PC-9 (cell line): ENCODE results near the gene ARL17A. TPM values are rescaled to one million over a fixed set of nuclear protein-coding genes. Genes with fewer than 3 reads are reported as not detected.
"Not testable (repeated sequence)": the region's sequence is repeated elsewhere in the genome, so short reads cannot be mapped to it uniquely, and the experiment has no call there.

Experiments used
- BruUV-seq: library from RNA; stranded (reverse); fragments of 400-500 nt; replicated peaks from 2 replicates; lab custom pipeline; 2021; lab: Mats Ljungman, UMichigan
- CTCF ChIA-PET: fragments of 300-600 bp; sonication (Branson Sonifier 250); formaldehyde crosslinking; loops from one replicate; lab custom pipeline; 2022; ENCODE audit warnings: antibody characterized with exemption; lab: Charles Lee
- POLR2A ChIA-PET: fragments of 300-600 bp; sonication (Branson Sonifier 250); formaldehyde crosslinking; loops from one replicate; lab custom pipeline; 2022; ENCODE audit warnings: antibody characterized with exemption; ENCODE audit not compliant: unreplicated experiment; lab: Charles Lee
- DNase-seq, 2 experiments: peaks; one replicate each; pipeline versions ENCODE4 v3.0.0 to v3.0.0-alpha.2; 2015 to 2022; ENCODE audit warnings: mixed read lengths in 1 of 2
- H2AFZ ChIP-seq: fragments of 200-600 bp; sonication (generic); 2 replicates; pipeline ENCODE4 v1.8.1; 2017; ENCODE audit warnings: antibody characterized with exemption
- H3F3A ChIP-seq: fragments of 200-600 bp; sonication (generic); 2 replicates; pipeline ENCODE4 v1.8.1; 2017; ENCODE audit warnings: antibody characterized with exemption, mild to moderate bottlenecking, low read depth; ENCODE audit not compliant: insufficient read depth
- H3K27ac ChIP-seq: fragments of 200-600 bp; sonication (generic); 2 replicates; pipeline ENCODE4 v1.6.1; 2016; ENCODE audit warnings: mixed run types
- H3K27me3 ChIP-seq: fragments of 200-600 bp; sonication (generic); 2 replicates; pipeline ENCODE4 v1.6.1; 2016; ENCODE audit warnings: low read depth, mixed run types; ENCODE audit not compliant: insufficient read depth
- H3K36me3 ChIP-seq: fragments of 200-600 bp; sonication (generic); 2 replicates; pipeline ENCODE4 v1.6.1; 2016; ENCODE audit warnings: low read depth, mixed run types
- H3K4me1 ChIP-seq: fragments of 200-600 bp; sonication (generic); replicated peaks from 2 replicates; pipeline ENCODE4 v1.6.1; 2016; ENCODE audit warnings: mixed run types; ENCODE audit not compliant: insufficient read depth
- H3K4me2 ChIP-seq: fragments of 200-600 bp; sonication (generic); 2 replicates; pipeline ENCODE4 v1.6.1; 2017; ENCODE audit warnings: mixed run types
- H3K4me3 ChIP-seq: fragments of 200-600 bp; sonication (generic); 2 replicates; pipeline ENCODE4 v1.6.1; 2016; ENCODE audit warnings: mixed run types
- H3K79me2 ChIP-seq: fragments of 200-600 bp; sonication (generic); 2 replicates; pipeline ENCODE4 v1.6.1; 2017; ENCODE audit warnings: low read depth, mixed run types
- H3K9me2 ChIP-seq: fragments of 200-600 bp; sonication (generic); 2 replicates; pipeline ENCODE4 v1.8.1; 2017; ENCODE audit warnings: mild to moderate bottlenecking; ENCODE audit not compliant: insufficient read depth
- H3K9me3 ChIP-seq: fragments of 200-600 bp; sonication (generic); 2 replicates; pipeline ENCODE4 v1.8.1; 2016; ENCODE audit warnings: low read depth; ENCODE audit not compliant: insufficient read depth
- H4K20me1 ChIP-seq: fragments of 200-600 bp; sonication (generic); 2 replicates; pipeline ENCODE4 v1.8.1; 2017; ENCODE audit not compliant: insufficient read depth
- intact Hi-C: fragments of 100-400 bp; cut with micrococcal nuclease; formaldehyde crosslinking; loops from one replicate; pipeline ENCODE4 v1.10.0; 2022; ENCODE audit not compliant: unreplicated experiment
- total RNA-seq: library from RNA; stranded (reverse); gene quantifications from 2 replicates; pipeline ENCODE4 v1.2.3, GENCODE V29; 2021

Gene ARL17A
- total RNA-seq, 1 experiment from 2014 or later: 41.9 TPM

DNA sequence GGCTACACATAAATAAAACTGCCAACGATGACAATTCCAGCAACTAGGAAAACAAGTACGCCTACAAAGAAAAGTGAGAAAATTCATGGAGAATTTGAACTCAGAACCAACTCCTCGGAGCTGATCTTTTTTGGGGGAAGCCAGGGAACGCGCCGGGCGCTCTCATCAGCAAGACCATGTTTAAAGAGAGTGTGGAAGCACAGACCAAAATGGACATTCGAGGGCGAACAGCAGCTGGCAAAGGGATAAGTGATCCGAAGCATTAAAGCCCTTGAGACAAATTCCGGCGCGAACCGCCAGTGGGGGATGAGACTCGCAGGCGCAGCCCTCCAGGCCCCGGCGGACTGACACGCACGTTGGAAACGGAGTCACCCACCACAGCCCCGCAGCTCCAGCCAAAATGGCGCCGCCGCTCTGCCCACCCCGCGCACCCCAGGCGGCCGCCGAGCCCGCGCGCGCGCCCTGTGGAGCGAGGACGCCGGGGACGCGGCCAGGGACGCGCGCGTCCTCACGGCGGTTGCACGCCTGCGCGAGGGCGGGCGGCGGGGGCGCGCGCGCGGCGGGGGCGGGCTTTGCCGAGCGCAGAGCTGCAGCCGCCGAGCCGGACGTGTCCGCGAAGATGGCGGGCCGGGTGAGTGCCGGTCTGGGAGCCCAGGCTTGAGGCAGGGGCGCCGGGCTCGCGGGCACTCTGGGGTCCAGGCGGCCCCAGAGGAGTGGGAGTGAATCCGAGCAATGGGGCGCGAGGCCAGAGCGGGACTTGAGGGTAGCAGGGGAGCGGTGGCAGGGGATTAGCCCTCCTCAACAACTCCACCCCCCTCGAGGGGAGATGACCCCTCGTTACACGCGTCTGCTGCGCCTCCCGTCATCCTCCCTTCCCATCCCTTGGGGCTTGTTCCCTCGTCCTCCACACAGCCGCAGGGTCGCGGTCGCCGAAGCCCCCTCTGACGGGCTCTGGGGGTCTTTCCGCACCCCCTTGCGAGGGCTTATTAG lies 11.0 kb upstream of the ARL17A start, which contains the start of gene NSF:
NSF (plus strand) TSS at position 513 of the 990 bp plus-strand sequence; CDS start at position 620, 107 bp downstream.
- POLR2A ChIA-PET, H3K27me3 ChIP-seq: not testable (repeated sequence)
- BruUV-seq: TSS peak; percentile 80

DNA sequence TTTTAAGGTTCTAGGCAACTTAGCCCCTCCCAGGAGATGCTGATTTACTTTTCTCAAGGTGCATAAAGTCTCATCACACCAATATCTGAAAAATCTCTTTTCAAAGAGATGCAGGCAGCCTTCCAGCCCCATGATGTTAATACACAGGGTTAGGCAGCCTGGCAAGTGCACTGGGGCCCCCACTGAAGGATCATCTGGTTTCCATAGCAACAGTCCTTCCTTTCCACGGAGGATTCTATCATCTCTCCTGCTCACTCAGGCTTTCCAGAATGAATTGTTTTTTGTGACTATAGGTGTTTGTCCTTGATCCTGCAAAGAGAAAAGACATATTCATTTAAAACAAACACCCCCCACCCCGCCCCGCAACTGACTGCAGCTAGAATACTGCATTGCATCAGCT lies 6.0 kb upstream of the ARL17A start:
- H3K79me2 ChIP-seq, H3F3A ChIP-seq, DNase-seq, H4K20me1 ChIP-seq, H3K27ac ChIP-seq, H3K4me3 ChIP-seq, H3K27me3 ChIP-seq, H3K4me1 ChIP-seq, H3K9me3 ChIP-seq, H3K9me2 ChIP-seq, H3K4me2 ChIP-seq, H2AFZ ChIP-seq, intact Hi-C loops, BruUV-seq, H3K36me3 ChIP-seq, POLR2A ChIA-PET: not testable (repeated sequence)
- CTCF ChIA-PET: interaction anchor here (0.6 kb wide), 1 partner anchor 423 kb away, joined by 3 read pairs; no protein-coding TSS in a partner anchor

More for the DNA sequence above, 11.0 kb upstream of the ARL17A start, which contains the start of gene NSF:
- H4K20me1 ChIP-seq, H3K4me2 ChIP-seq, H3K27ac ChIP-seq, H3F3A ChIP-seq, H3K36me3 ChIP-seq, intact Hi-C loops, H2AFZ ChIP-seq, H3K4me1 ChIP-seq, DNase-seq, H3K4me3 ChIP-seq, H3K9me2 ChIP-seq, CTCF ChIA-PET, H3K9me3 ChIP-seq, H3K79me2 ChIP-seq: not testable (repeated sequence)

DNA sequence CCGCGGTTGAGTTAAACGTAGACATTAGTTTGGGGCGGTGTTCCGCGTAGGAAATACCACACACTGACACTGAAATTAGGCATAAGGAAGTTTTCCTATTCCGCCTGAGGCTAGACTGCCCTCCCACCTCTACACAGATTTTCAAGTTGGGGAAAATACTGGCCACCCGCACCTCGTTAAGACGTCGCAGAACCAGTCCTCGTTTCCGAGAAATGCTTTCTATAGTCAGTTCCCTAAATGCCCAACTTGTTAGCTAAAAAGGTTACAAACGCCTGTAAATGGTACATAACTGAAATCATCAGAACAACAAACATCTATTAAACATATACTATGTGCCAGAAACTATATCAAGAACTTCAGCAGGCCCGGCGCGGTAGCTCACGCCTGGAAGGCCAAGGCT lies 591 bp upstream of the ARL17A start:
- H3K4me1 ChIP-seq, intact Hi-C loops, H3K36me3 ChIP-seq, H4K20me1 ChIP-seq, H3K27me3 ChIP-seq, H3F3A ChIP-seq, DNase-seq, H2AFZ ChIP-seq, H3K79me2 ChIP-seq, POLR2A ChIA-PET, H3K9me2 ChIP-seq, H3K9me3 ChIP-seq, CTCF ChIA-PET: not testable (repeated sequence)
- Histone ChIP-seq H3K27ac (peak overlapping the region; percentile 73), H3K4me3 (peak overlapping the region; percentile 49; the same call in 1 of the 2 replicates), H3K4me2 (peak overlapping the region; percentile 69)
- BruUV-seq: TSS peak; percentile 88

GRCh38 chr17:46571796-46572195 lies 7.7 kb downstream of the ARL17A start:
- H3K4me3 ChIP-seq, intact Hi-C loops, H3K4me2 ChIP-seq, CTCF ChIA-PET, H3F3A ChIP-seq, H2AFZ ChIP-seq, H3K9me2 ChIP-seq, H3K36me3 ChIP-seq, H4K20me1 ChIP-seq, H3K27ac ChIP-seq, H3K79me2 ChIP-seq, POLR2A ChIA-PET, H3K27me3 ChIP-seq, H3K4me1 ChIP-seq, BruUV-seq, H3K9me3 ChIP-seq, DNase-seq: not testable (repeated sequence)

DNA sequence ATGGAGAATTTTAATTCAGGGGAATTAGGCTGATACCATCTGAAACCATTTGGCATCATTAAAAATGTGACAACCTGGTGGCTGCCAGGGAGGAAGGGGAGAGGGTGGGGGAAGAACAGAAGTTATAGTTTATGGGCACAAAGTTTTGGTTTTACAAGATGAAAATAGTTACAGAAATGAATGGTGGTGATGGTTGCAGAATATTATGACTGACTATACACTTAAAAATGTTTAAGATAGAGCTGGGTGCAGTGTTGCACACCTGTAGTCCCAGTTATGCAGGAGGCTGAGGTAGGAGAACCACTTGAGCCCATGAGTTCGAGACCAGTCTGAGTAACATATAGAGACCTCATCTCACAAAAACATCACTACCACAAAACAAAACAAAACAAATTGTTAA lies 12.5 kb downstream of the ARL17A start:
- CTCF ChIA-PET, H3K4me2 ChIP-seq, H3K79me2 ChIP-seq, H3F3A ChIP-seq, H3K27ac ChIP-seq, H3K9me2 ChIP-seq, intact Hi-C loops, BruUV-seq, DNase-seq, H4K20me1 ChIP-seq, H3K27me3 ChIP-seq, H3K4me1 ChIP-seq, H3K4me3 ChIP-seq, H2AFZ ChIP-seq, H3K9me3 ChIP-seq, H3K36me3 ChIP-seq, POLR2A ChIA-PET: not testable (repeated sequence)

GRCh38 chr17:46566284-46566683 lies 13.2 kb downstream of the ARL17A start:
- CTCF ChIA-PET, H3F3A ChIP-seq, H3K4me2 ChIP-seq, H3K4me3 ChIP-seq, H3K9me3 ChIP-seq, DNase-seq, H3K4me1 ChIP-seq, H3K27me3 ChIP-seq, BruUV-seq, H3K79me2 ChIP-seq, H3K36me3 ChIP-seq, POLR2A ChIA-PET, intact Hi-C loops, H3K9me2 ChIP-seq, H3K27ac ChIP-seq, H4K20me1 ChIP-seq, H2AFZ ChIP-seq: not testable (repeated sequence)

DNA sequence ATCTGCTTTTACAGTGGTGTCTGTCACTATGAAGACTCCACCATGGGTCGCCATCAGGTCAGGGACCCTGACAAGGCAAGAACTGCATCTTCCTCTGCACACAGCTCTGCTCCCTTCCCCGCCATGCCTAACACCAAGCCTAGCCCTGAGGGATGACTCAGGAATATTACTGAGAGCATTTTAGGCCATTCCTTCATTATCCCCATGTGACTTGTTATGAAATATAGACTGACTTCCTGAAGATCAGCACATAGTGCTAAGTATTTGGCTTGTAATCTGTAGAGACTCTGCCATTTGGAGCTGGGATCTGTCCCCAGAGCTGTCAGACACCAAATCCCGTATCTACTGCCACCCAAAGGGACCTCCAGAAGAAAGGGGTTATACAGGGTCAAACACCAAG lies 19.4 kb downstream of the ARL17A start:
- H3F3A ChIP-seq, H3K9me2 ChIP-seq, DNase-seq, H3K27me3 ChIP-seq, intact Hi-C loops, CTCF ChIA-PET, H4K20me1 ChIP-seq, H3K36me3 ChIP-seq, H3K9me3 ChIP-seq, H3K27ac ChIP-seq, H3K4me1 ChIP-seq, BruUV-seq, H3K4me2 ChIP-seq, H2AFZ ChIP-seq, H3K79me2 ChIP-seq, H3K4me3 ChIP-seq, POLR2A ChIA-PET: not testable (repeated sequence)
